Measurements from ENCODE around the gene SLC22A16. TPM values are rescaled to one million over a fixed set of nuclear protein-coding genes. Genes with fewer than 3 reads are reported as not detected.
"Not testable (repeated sequence)": the region's sequence is repeated elsewhere in the genome, so short reads cannot be mapped to it uniquely, and the experiment has no call there.

The SLC22A16 gene
- total RNA-seq, 1 donor from 2014 or later, result not detected

GRCh38 chr6:110491299-110491643 lies 14.9 kb upstream of the SLC22A16 start:
- intact Hi-C loops (cut with micrococcal nuclease), result no loop called here

GRCh38 chr6:110490110-110490509 lies 13.7 kb upstream of the SLC22A16 start:
- intact Hi-C loops (cut with micrococcal nuclease), result no loop called here

GRCh38 chr6:110488606-110489190 lies 12.3 kb upstream of the SLC22A16 start:
- intact Hi-C loops (cut with micrococcal nuclease), result no loop called here

- intact Hi-C loops (cut with micrococcal nuclease), result not testable (repeated sequence)
Observed at GRCh38 chr6:110487968-110488381, 11.6 kb upstream of the SLC22A16 start.

- intact Hi-C loops (cut with micrococcal nuclease), result no loop called here
Observed at GRCh38 chr6:110486756-110487155, 10.3 kb upstream of the SLC22A16 start.

- intact Hi-C loops (cut with micrococcal nuclease), result no loop called here
Observed at GRCh38 chr6:110485491-110485890, 9.1 kb upstream of the SLC22A16 start.

GRCh38 chr6:110484321-110484720 lies 7.9 kb upstream of the SLC22A16 start:
- intact Hi-C loops (cut with micrococcal nuclease), result no loop called here

GRCh38 chr6:110482774-110483400 lies 6.5 kb upstream of the SLC22A16 start:
- intact Hi-C loops (cut with micrococcal nuclease), result no loop called here

- intact Hi-C loops (cut with micrococcal nuclease), result no loop called here
Observed at GRCh38 chr6:110481081-110481480, 4.7 kb upstream of the SLC22A16 start.

- intact Hi-C loops (cut with micrococcal nuclease), result no loop called here
Observed at GRCh38 chr6:110475066-110475653, 1.3 kb downstream of the SLC22A16 start.

GRCh38 chr6:110474500-110474899 lies 1.9 kb downstream of the SLC22A16 start:
- intact Hi-C loops (cut with micrococcal nuclease), result no loop called here

GRCh38 chr6:110472739-110473138 lies 3.7 kb downstream of the SLC22A16 start:
- intact Hi-C loops (cut with micrococcal nuclease), result no loop called here

- intact Hi-C loops (cut with micrococcal nuclease), result no loop called here
Observed at GRCh38 chr6:110471726-110472365, 4.6 kb downstream of the SLC22A16 start.

- intact Hi-C loops (cut with micrococcal nuclease), result no loop called here
Observed at GRCh38 chr6:110468731-110469130, 7.7 kb downstream of the SLC22A16 start.

- intact Hi-C loops (cut with micrococcal nuclease), result no loop called here
Observed at GRCh38 chr6:110467566-110468140, 8.8 kb downstream of the SLC22A16 start.

GRCh38 chr6:110462884-110463481 lies 13.4 kb downstream of the SLC22A16 start:
- intact Hi-C loops (cut with micrococcal nuclease), result no loop called here

GRCh38 chr6:110461376-110461775 lies 15.0 kb downstream of the SLC22A16 start:
- intact Hi-C loops (cut with micrococcal nuclease), result no loop called here

GRCh38 chr6:110459137-110459536 lies 17.3 kb downstream of the SLC22A16 start:
- intact Hi-C loops (cut with micrococcal nuclease), result no loop called here

- intact Hi-C loops (cut with micrococcal nuclease), result no loop called here
Observed at GRCh38 chr6:110458476-110458875, 17.9 kb downstream of the SLC22A16 start.

- intact Hi-C loops (cut with micrococcal nuclease), result loop anchor here (1.0 kb wide), 1 partner anchor 492 kb away; no protein-coding TSS in a partner anchor
Observed at GRCh38 chr6:110457567-110458175, 18.7 kb downstream of the SLC22A16 start.

- intact Hi-C loops (cut with micrococcal nuclease), result loop anchor here (1.0 kb wide), 1 partner anchor 493 kb away; no protein-coding TSS in a partner anchor
Observed at GRCh38 chr6:110456694-110457093, 19.7 kb downstream of the SLC22A16 start.
